Stimulated activated CD4-positive, alpha-beta T cell treated with anti-CD3 and anti-CD28 coated beads, Interleukin-1b, Interleukin-23, amount 100 ng/mL, for 48 hours (primary cell): ENCODE results near the gene SLC25A6.
"Not testable (repeated sequence)": the region's sequence is repeated elsewhere in the genome, so short reads cannot be mapped to it uniquely, and the experiment has no call there.

Experiments used
- DNase-seq: peaks from one replicate; pipeline ENCODE4 v3.0.0-alpha.2; 2020

Gene SLC25A6

DNA sequence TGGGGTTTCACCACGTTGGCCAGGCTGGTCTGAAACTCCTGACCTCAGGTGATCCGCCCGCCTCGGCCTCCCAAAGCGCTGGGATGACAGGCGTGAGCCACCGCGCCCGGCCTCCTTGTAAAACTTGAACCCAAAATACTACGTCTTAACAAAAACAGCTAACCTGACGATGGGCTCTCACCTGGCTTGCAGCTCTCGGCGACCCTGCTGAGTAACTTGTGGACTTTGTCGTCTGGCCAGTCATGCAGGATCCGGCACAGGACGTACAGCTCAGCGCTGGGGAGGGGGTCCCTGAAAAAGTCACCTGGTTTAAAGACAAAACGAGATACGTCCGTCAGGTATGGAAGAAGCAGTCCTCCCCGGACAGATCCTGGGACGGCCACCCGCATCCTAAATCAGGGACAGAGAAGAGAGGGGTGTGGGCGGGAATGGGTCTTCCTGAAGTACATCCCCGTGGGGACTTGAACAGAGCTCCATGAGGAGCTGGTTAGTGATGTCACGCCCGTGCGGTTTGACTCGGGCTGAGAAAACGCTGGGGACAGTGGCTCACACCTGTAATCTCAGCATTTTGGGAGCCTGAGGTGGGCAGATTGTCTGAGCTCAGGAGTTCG lies 20.7 kb upstream of the SLC25A6 start:
- DNase-seq, result no peak

DNA sequence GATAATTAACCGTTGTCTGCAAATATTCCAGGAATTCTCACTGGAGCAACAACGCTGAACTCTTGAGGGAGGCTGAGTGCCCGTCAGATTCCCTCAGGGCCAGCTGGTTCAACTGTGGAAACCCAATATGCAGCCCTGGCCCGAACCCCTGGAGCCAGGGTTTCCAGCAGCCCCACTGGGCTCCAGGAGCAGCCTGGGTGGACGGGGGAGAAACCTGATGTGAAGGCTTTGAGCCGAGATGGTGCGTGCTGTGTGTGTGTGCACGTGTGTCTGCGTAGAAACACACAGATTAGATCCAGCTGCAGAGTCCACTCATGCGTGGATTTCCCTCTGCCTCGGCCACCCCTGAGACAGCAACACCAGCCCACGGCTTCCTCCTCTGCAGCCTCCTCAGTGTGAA lies 19.4 kb upstream of the SLC25A6 start:
- no peak for DNase-seq

DNA sequence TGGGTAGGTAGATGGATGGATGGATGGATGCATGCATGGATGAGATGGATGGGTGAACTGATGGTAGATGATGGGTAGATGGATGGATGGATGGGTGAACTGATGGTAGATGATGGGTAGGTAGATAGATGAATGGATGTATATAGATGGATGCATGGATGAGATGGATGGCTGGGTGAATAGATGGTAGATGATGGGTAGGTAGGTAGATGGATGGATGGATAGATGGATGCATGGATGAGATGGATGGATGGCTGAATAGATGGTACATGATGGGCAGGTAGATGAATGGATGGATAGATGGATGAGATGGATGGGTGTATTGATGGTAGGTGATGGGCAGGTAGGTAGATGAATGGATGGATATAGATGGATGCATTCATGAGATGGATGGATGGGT lies 15.1 kb upstream of the SLC25A6 start:
- no peak for DNase-seq

DNA sequence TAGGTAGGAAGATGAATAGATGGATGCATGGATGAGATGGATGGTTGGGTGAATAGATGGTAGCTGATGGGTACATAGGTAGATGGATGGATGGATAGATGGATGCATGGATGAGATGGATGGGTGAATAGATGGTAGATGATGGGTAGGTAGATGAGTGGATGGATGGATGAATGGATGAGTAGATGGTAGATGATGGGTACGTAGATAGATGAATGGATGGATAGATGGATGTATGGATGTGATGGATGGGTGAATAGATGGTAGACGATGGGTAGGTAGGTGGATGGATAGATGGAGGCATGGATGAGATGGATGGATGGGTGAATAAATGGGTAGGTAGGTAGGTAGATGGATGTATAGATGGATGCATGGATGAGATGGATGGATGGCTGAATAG lies 13.9 kb upstream of the SLC25A6 start:
- DNase-seq, result not testable (repeated sequence)

DNA sequence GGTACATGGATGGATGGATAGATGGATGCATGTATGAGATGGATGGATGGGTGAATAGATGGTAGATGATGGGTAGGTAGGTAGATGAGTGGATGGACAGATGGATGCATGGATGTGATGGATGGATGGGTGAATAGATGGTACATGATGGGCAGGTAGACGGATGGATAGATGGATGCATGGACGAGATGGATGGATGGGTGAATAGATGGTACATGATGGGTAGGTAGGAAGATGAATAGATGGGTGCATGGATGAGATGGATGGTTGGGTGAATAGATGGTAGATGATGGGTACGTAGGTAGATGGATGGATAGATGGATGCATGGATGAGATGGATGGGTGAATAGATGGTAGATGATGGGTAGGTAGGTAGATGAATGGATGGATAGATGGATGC lies 12.0 kb upstream of the SLC25A6 start:
- not testable (repeated sequence) for DNase-seq

DNA sequence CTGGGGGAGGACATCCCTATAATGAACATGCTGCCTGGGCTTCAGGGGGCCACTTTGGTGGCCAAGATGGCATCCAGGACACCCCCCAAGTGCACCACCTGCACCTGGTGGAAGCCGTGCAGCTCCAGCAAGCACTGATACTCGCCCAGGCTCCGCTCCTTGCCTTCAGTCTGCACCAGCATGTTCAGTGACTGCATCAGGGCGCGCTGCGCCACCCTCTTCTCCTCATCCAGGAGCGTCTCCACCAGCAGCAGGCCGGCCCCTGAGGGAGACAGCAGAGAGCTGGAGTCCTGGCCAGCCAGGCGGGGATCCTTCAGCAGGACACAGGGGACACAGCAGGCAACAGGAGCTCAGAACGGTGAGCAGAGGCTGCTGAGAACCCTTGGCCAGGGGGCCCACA lies 11.3 kb upstream of the SLC25A6 start:
- DNase-seq, result no peak

DNA sequence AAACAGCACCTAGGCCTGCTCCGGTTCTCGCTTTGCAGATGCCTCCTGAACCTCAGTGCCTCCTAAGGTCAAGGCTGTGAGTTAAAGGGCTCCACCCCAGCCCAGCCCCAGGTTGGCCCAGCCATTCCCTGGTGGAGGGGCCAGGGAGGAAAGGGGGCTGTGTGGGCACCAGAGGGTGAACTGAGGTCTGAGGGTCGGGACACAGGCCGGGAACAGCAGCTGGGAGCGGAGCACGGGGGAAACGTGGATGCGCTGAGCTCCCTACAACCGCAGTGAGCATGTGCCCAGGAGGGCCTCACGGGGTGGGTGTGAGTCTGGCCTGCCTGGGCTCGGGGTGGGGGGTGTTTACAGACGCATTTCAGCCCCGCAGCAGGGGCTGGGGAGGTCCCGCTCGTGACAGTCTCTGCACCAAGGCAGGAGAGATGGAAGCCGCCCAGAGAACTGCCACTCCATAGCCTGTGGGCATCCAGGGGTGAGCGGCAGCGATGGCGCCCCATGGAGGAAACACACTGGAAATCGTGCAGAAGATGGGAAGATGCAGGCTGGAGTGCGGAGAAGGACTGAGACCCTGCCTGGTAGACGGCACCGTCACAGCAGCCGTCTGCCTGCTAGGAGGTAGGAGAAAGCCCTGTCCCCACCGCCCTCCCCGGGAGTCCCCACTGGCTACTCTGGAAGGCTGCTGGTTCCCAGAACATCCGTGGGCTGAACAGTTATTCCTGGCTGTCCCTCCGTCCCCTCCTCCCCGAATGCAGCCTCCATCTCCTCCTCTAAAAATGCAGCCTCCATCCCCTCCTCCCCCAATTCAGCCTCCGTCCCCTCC lies 9.9 kb upstream of the SLC25A6 start:
- DNase-seq, result no peak

DNA sequence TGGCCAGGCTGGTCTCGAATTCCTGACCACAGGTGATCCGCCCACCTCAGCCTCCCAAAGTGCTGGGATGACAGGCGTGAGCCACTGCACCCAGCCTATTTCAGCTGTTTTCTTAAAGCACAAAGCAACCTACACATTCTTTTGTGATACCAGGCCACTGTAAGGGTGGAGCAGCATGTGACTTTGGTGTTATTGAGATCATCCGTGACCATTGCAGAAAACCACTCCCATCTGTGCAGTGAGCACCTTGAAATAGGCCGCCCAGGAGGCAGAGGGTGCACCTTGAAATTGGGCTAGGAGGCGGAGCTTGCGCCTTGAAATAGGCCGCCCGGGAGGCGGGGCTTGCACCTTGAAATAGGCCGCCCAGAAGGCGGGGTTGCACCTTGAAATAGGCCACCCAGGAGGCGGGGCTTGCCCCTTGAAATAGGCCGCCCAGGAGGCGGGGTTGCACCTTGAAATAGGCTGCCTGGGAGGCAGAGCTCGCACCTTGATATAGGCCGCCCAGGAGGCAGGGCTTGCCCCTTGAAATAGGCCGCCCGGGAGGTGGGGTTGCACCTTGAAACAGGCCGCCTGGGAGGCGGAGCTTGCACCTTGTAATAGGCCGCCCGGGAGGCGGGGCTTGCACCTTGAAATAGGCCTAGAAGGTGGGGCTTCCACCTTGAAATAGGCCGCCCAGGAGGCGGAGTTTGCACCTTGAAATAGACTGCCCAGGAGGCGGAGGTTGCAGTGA lies 9.0 kb upstream of the SLC25A6 start:
- no peak for DNase-seq

DNA sequence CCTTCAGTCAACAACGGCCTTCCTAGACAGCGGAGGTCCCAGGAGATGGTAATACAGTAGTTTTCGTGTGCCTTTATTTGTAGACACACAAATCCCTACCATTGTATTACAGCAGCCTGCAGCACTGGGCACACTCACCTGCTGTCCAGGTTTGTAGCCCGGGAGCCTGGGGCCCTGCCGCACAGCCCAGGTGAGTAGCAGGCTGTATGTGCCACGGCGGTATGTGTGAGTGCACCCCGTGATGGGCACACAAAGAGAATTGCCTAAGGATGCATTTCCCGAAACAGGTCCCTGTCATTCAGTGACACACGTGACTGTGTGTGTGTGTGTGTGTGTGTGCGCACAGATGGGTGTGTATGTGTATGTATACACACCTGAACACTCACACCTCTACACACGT lies 8.1 kb upstream of the SLC25A6 start:
- no peak for DNase-seq

DNA sequence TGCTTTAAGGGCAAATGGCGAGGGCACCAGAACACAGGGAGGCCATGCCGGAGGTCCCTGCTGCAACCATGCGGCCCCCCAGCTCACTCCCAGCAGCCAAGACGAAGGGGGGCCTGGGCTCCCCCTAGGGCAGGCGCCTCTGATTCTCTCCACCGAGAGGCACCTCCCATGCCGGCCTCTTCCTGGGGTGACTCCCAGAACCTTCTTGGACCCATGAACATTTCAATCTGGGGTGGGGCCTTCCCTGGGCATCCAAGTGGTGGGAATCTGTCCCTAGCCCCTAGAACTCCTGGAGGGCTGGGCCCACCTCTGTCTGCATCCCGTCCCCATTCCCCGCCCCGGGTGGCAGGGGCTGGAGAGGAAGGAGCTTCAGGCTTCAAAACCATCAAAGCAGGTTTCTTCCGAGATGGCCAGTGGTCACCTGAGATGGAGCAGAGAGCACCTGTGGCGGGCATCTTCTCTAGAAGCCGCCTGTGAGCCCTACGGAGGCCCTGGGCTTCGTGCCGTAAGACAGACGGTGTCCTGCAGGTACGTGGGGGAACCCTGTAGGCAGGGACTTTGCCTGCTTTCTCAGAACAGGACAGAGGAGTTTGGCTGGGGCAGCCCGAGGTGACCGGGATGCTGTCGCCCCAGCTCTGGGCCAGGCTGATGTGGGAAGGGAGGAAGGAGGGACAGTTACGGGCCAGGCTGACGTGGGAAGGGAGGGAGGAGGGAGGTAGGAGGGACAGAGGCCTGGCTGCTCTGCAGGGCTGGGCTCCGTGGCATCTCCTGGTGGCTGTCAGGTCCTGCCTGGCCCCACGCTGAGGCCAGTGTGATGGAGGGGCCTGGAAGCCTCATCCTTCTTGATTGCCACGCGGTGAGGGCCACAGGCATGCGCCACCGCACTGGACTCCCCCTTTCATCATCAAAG lies 6.8 kb upstream of the SLC25A6 start:
- no peak for DNase-seq

DNA sequence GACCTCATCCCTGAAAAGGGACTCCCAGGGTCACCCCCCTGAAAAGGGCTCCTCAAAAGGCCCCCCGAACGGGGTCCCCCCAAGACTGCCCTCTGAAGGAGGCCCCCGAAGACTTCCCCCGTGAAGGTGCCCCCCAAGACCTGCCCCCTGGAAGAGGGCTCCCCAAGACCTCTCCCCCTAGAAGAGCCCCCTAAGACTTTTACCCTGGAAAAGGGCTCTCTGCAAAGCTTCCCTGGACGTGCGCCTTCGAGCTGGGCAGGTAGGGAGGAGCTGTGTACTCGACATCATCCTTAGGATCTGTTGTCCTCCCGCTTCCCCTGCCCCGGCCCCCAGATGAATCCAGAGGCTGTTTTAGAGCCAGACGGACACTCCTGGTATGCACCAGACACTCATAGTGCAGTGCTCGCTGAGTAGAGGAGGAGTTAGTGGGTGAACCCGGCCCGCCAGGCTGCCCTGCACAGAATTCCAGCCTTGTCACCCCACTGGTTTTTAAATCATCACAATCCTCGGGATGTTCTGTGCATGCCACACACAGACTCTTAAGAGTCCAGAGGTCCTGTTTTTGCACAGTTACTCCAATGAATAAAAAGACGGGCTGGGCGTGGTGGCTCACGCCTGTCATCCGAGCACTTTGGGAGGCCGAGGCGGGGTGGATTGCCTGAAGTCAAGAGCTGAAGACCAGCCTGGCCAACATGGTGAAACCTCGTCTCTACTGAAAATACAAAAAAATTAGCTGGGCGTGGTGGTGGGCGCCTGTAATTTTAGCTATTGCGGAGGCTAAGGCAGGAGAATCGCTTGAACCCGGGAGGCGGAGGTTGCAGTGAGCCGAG lies 5.7 kb upstream of the SLC25A6 start:
- DNase-seq, result no peak

DNA sequence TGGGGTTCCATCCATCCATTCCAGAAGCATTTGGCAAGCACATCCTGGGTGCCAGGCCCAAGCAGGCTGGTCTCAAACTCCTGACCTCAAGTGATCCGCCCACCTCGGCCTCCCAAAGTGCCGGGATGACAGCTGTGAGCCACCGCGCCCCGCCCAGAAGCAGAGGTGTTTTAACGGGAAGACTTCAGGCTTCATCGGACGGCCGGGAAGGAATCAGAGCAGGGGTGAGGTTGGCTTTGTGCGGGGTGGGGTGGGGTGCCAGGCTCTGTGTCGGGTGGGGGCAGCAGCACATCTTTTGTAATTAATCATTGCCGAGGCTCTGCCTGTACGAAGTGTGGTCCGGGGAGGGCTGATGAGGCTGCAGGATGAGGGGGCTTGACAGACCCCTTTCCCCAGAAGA lies 5.1 kb upstream of the SLC25A6 start:
- DNase-seq, result no peak

DNA sequence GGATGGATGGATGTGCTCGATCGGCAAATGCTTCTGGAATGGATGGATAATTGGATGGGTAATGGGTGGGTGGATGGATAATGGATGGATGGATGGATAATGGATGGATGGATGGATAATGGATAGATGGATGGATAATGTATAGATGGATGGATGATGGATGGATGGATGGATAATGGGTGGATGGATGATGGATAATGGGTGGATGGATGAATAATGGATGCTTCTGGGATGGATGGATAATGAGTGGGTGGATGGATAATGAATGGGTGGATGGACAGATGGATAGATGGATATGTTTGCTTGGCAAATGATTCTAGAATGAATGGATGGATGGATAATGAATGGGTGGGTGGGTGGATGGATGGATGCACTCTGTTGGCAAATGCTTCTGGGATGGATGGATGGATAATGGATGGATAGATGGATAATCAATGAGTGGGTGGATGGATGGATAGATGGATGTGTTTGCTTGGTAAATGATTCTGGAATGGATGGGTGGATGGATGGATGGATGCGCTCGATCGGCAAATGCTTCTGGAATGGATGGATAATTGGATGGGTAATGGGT lies 3.8 kb upstream of the SLC25A6 start:
- no peak for DNase-seq

DNA sequence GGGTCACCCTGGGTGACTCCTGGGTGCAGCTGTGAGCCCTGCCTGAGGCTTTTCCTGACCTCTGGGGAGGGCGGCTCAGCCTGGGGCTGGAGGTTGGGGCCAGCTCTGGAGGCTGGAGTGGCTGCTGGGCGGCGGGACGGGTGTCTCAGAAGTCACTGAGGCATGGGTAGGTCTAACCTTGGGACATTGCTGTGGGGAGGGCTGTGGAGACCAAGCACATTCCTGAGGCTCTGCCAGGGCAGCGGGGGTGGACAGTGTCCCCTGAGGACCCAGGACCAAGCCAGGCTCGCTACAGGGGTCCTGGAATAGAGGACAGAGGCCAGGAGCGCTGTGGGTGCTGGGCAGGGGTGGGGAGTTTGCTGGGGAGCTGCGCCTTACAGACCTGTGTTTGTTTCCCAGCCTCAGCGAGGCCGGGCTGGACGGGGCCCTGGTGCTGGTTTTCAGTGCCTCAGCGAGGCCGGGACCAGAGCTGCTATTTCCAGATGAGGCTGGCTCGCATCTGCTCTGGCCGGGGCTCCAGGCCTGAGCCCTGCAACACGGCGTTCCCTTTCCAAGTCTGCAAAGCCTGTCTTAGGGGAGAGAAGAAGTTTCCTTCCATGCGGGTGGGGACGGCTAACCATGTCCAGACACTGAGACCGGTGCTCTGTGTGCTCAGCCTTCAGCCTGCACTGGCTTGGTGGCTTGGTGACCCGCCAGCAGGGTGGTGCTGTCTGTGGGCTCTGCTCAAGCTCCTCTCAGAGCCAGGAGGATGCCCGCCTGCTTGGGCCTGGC lies 3.0 kb upstream of the SLC25A6 start:
- peak; percentile 1 for DNase-seq

DNA sequence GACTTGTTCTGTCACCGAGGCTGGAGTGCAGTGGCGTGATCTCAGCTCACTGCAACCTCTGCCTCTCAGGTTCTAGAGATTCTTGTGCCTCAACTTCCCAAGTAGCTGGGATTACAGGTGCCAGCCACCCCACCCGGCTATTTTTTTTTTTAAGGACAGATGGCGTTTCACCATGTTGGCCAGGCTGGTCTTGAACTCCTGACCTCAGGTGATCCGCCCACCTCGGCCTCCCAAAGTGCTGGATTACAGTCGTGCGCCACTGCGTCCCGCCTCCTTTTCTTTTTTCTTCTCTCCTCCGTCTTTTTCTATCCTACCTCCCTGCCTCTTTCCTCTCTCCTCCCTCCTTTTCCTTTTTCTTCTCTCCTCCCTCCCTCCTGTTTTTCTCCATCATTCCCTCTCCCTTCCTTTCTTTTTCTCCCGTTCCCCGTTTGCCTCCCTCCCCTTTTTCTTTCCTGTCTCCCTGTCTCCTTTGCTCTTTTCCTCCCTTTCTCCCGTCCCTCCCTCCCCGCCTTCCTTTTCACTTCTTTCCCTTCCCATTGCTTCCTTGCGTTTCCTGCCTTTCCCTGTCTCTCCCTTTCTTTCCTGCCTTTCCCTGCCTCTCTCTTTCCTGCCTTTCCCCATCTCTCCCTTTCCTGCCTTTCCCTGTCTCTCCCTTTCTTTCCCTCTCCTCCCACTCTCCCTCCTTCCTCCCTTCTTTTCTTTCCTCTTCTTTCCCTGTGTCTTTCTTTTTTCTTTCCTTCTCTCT lies 2.1 kb upstream of the SLC25A6 start:
- DNase-seq, result peak; percentile 0

DNA sequence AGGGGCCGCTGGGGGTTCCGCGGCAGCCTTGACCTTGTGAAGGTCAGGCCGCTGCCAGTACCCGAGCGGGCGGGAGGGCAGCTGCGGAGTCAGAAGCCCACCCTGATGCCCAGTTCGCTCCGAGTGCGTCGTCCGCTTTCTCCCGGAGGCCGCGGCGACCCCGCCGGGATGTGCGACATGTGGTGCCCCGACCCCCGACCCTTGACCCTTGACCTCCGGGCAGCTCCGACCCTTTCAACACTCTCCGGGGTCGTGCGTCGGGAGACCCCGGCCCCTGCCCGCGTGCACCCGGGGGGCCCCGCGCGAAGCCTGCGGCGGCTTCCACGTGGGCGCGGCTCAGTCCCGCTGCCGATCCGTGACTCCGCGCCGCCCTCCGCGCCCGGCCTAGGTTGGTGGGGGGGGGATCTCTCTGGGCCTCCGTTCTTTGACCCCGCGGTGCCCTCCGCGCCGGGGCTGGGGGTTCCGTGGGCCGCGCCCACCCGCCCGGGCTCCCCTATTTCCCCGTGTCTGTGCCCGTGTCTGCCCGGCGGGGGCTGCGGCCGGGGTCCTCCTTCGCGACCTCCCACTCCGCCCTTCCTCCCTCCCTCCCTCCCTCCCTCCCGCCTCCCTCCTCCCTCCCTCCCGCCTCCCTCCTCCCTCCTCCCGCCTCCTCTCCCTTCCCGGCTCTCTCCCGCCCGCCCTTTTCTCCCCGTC lies 609 bp upstream of the SLC25A6 start:
- peak; percentile 59 for DNase-seq

DNA sequence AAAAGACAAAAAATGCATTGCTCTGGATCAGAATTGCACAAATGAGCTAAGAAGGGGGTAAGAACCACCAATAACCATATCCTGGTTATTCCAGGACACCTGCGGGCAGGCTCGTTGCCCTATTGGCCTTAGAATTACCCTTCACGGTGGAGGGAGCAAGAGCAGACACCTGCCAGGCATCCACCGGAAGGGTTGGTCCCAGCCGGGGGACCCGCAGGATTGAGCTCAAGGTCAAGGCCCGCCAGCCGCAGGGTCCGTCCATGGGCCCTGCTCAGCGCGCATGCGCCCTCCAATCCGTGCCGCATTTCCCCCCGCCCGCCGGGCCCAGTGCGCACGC lies 575 bp downstream of the SLC25A6 start:
- peak; percentile 91 for DNase-seq

DNA sequence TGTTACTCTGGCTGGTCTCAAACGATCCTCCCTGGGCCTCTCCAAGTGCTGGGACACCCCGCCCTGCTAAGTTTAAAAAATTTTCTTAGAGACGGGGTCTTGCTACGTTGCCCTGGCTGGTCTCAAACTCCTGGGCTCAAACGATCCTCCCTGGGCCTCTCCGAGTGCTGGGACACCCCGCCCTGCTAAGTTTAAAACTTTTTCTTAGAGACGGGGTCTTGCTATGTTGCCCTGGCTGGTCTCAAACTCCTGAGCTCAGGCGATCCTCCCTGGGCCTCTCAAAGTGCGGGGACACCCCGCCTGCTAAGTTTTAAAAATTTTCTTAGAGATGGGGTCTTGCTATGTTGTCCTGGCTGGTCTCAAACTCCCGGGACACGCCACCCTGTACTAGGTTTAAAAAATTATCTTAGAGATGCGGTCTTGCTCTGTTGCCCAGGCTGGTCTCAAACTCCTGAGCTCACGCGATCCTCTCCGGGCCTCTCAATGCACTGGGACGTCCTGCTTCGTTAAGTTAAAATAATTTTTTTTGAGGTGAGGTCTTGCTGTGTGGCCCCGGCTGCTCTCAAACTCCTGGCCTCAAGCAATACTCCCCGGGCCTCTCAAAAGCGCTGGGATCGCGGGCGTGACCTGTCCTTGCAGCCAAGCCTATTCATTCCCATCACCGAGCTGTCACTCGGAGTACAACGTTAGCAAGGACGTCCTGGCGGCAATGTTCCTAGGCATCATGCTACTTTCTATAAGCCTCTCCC lies 1.1 kb downstream of the SLC25A6 start:
- no peak for DNase-seq

DNA sequence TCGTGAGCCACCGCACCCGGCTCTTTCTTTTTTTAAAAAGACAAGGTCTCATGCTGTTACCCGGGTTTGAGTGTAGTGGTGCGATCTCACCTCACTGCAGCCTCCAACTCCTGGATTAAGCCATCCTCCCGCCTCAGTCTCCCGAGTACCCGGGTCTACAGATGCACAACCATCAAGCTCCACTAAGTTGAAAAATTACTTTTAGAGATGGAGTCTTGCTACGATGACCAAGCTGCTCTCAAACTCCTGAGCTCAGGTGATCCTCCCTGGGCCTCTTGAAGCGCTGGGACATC lies 2.0 kb downstream of the SLC25A6 start:
- DNase-seq, result no peak
